ENCODE results near the gene PLCB4. TPM values are rescaled to one million over a fixed set of nuclear protein-coding genes. Genes with fewer than 3 reads are reported as not detected.

Gene PLCB4
- total RNA-seq, 1 donor from 2014 or later, result 10.5 TPM

DNA sequence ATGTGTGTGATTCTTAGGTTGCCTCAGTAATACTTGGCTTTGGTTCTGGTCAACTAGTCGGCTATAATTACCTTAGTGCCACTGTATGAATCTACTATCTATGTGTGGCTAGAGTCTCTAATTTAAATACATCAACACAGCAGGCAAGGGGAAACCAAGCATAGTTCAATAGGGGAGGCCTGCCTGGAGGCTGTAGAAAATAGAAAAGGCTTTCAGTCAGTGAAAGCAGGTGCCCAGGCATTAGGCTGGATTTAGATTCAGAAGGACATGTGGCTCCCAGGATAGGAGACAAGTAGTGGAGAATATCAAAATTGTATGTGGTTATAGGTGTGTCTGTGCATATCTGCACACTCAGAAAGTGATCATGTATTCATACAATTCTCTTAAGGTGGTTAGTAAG is 330.4 kb downstream of the PLCB4 start:
- H3K36me3 Mint-ChIP-seq (ENCODE audit: low read depth, unreplicated experiment), result no peaks in the 10 kb centered on the region
- H3K4me1 Mint-ChIP-seq (ENCODE audit: unreplicated experiment), result peaks cover 11% of the 10 kb centered on the region
- no peak overlapping the region for H3K4me3 Mint-ChIP-seq (ENCODE audit: unreplicated experiment)
- no peak for DNase-seq (ENCODE audit: low spot score)
- TF ChIP-seq, protein P1, sequence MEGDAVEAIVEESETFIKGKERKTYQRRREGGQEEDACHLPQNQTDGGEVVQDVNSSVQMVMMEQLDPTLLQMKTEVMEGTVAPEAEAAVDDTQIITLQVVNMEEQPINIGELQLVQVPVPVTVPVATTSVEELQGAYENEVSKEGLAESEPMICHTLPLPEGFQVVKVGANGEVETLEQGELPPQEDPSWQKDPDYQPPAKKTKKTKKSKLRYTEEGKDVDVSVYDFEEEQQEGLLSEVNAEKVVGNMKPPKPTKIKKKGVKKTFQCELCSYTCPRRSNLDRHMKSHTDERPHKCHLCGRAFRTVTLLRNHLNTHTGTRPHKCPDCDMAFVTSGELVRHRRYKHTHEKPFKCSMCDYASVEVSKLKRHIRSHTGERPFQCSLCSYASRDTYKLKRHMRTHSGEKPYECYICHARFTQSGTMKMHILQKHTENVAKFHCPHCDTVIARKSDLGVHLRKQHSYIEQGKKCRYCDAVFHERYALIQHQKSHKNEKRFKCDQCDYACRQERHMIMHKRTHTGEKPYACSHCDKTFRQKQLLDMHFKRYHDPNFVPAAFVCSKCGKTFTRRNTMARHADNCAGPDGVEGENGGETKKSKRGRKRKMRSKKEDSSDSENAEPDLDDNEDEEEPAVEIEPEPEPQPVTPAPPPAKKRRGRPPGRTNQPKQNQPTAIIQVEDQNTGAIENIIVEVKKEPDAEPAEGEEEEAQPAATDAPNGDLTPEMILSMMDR (IDR thresholded peaks at IDR 0.05; ENCODE audit: unreplicated experiment), result no peak
- no peaks in the 10 kb centered on the region for H3K9me3 Mint-ChIP-seq (ENCODE audit: unreplicated experiment)
- no peak overlapping the region for H3K27ac Mint-ChIP-seq (ENCODE audit: unreplicated experiment)
- H3K27me3 Mint-ChIP-seq (ENCODE audit: unreplicated experiment), result no peaks in the 10 kb centered on the region

DNA sequence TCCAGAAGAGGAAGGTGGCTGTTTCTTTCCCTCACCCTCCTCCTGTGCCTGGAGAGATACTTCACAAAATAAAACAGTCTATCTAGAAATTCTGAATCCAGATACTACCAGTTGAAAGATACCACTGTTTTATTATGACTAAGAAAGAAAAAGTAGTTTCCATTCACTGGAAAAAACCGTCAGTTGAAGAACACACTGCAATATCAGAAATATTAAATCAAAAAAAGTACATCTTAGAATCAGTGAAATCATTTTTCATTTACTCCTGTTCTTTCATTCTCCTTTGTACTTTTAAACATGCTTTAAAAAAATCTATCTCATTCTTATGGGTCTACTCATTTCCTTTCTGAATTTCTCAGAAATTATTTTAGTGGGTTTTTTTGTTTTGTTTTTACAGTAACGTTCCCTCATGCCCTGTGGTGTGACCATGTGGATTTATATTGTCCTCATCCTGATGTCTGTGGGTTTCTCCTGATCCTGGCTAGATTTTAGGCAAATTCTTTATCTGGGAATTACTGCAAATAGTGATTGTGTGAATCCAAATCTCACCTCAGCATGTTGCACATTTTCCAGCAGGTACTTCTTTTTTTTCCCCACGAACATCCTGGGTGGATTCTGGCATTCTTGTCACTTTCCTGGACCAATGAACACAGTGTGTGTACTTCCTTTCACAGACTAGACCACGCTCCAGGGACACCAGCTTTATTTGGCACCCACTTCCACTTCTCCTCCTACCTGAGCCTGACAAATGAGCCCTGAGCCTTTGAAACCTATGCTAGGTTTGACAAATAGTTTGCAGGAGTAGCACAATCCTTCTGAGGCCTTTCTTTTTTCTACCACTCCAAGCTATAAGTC is 331.5 kb downstream of the PLCB4 start:
- H3K4me1 Mint-ChIP-seq (ENCODE audit: unreplicated experiment), result peaks cover 11% of the 10 kb centered on the region
- no peak overlapping the region for H3K27ac Mint-ChIP-seq (ENCODE audit: unreplicated experiment)
- no peaks in the 10 kb centered on the region for H3K27me3 Mint-ChIP-seq (ENCODE audit: unreplicated experiment)
- no peaks in the 10 kb centered on the region for H3K36me3 Mint-ChIP-seq (ENCODE audit: low read depth, unreplicated experiment)
- TF ChIP-seq, protein P1 (IDR thresholded peaks at IDR 0.05; ENCODE audit: unreplicated experiment), result no peak
- no peak for DNase-seq (ENCODE audit: low spot score)
- H3K4me3 Mint-ChIP-seq (ENCODE audit: unreplicated experiment), result no peak overlapping the region
- no peaks in the 10 kb centered on the region for H3K9me3 Mint-ChIP-seq (ENCODE audit: unreplicated experiment)

DNA sequence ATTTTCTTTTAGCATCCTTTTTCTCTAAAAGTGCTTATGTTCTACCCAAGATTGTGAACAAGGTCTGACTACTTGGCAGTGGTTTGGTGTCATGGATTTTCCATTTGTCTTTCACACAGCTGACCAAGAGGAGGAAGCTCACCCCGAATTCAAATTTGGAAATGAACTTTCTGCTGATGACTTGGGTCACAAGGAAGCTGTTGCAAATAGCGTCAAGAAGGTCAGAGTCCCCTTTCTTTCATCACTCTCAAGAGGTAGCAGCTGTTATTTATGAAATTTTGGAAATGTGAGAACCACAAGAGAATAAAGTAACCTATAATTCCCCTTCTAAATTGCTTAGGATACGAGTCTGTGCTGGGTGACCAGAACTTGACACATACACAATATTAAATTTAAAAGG is 332.5 kb downstream of the PLCB4 start:
- Mint-ChIP-seq H3K4me1 (ENCODE audit: unreplicated experiment) (peaks cover 11% of the 10 kb centered on the region), H3K36me3 (ENCODE audit: low read depth, unreplicated experiment) (no peaks in the 10 kb centered on the region), H3K9me3 (ENCODE audit: unreplicated experiment) (no peaks in the 10 kb centered on the region), H3K27me3 (ENCODE audit: unreplicated experiment) (no peaks in the 10 kb centered on the region), H3K4me3 (ENCODE audit: unreplicated experiment) (no peak overlapping the region), H3K27ac (ENCODE audit: unreplicated experiment) (no peak overlapping the region)
- TF ChIP-seq, protein P1 (IDR thresholded peaks at IDR 0.05; ENCODE audit: unreplicated experiment), result no peak
- no peak for DNase-seq (ENCODE audit: low spot score)

DNA sequence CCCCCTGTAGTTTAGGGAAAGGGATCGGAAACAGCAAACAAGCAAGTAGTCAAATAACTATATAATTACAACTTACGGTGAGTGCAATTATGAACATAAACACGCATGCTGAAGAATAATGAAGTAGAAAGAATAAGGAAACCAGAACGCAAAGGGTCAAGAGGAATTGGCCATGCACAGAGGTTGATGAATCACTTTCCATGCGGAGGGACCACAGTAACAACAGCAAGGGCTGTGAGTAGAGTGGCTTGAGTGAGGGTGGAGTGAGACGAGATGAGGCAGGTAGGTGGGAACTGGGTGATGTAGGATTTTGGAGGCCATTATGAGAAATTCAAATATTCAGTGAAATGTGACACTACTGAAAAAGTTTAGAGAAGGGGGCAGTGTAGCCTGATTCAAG is 333.3 kb downstream of the PLCB4 start:
- Mint-ChIP-seq H3K36me3 (ENCODE audit: low read depth, unreplicated experiment) (no peaks in the 10 kb centered on the region), H3K4me1 (ENCODE audit: unreplicated experiment) (peaks cover 11% of the 10 kb centered on the region), H3K9me3 (ENCODE audit: unreplicated experiment) (no peaks in the 10 kb centered on the region), H3K4me3 (ENCODE audit: unreplicated experiment) (no peak overlapping the region), H3K27me3 (ENCODE audit: unreplicated experiment) (no peaks in the 10 kb centered on the region), H3K27ac (ENCODE audit: unreplicated experiment) (no peak overlapping the region)
- TF ChIP-seq, protein P1 (IDR thresholded peaks at IDR 0.05; ENCODE audit: unreplicated experiment), result no peak
- no peak for DNase-seq (ENCODE audit: low spot score)

DNA sequence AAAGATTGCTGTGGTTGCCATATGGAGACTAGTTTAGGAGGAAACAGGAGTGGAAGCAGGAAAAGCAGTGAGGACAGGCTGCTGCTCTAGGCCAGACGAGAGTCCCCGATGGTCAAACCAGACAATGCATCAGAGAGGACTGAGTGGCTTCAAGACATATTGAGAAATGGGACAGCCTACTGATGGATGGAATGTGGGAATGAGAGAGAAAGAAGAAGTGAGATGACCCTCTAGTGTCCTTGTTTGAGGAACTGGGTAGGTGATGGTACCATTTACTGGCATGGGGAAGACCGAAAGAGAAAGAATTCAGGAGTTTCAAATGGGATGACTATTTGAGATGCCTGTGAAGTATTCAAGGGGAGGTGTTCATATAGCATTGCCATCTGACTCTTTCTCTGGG is 333.7 kb downstream of the PLCB4 start:
- DNase-seq (ENCODE audit: low spot score), result no peak
- Mint-ChIP-seq H3K9me3 (ENCODE audit: unreplicated experiment) (no peaks in the 10 kb centered on the region), H3K4me3 (ENCODE audit: unreplicated experiment) (no peak overlapping the region), H3K27me3 (ENCODE audit: unreplicated experiment) (no peaks in the 10 kb centered on the region), H3K36me3 (ENCODE audit: low read depth, unreplicated experiment) (no peaks in the 10 kb centered on the region), H3K27ac (ENCODE audit: unreplicated experiment) (no peak overlapping the region), H3K4me1 (ENCODE audit: unreplicated experiment) (peaks cover 11% of the 10 kb centered on the region)
- TF ChIP-seq, protein P1 (IDR thresholded peaks at IDR 0.05; ENCODE audit: unreplicated experiment), result no peak

All from endothelial cell (in vitro differentiated cells).